GM08714 (cell line): ENCODE data around the gene SSBP3.

Experiments used
- H3K4me3 ChIP-seq: fragments of 200-500 bp; sonication (Bioruptor generic); 2 replicates; pipeline ENCODE4 v1.5.1; 2014; ENCODE audit warnings: mild to moderate bottlenecking, low read length, inconsistent platforms
- ZNF274 ChIP-seq: IDR thresholded peaks from 2 replicates; pipeline ENCODE4 v1.6.1; 2012; ENCODE audit warnings: mild to moderate bottlenecking, low read depth, low read length

Gene SSBP3

DNA sequence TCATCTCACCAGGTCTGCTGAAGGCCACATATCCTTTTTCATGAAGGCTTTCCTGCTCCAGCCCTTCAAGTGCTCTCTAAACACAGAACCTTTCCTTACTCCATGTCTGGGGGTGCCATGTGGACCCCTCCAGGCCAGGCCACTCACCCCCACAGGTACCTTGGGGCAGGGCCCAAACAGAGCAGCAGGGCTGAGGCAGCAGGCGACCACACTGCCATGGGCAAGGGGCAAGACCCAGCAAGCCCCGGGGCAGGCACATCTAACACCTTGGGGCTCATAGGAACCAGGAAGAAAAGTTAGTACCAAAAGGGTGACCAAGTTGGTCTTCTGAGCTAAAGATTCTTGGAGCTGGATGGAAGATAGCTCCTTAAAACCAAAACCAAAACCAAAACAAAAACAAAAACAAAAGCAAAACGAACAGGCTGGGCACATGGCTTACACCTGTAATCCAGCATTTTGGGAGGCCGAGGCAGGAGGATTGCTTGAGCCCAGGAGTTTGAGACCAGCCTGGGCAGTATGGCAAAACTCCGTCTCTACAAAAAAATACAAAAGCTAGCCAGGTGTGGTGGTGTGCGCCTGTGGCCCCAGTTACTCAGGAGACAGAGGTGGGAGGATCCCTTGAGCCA lies 142.5 kb downstream of the SSBP3 start:
- TF ChIP-seq ZNF274 = no peak
- H3K4me3 ChIP-seq = no peak overlapping the region

DNA sequence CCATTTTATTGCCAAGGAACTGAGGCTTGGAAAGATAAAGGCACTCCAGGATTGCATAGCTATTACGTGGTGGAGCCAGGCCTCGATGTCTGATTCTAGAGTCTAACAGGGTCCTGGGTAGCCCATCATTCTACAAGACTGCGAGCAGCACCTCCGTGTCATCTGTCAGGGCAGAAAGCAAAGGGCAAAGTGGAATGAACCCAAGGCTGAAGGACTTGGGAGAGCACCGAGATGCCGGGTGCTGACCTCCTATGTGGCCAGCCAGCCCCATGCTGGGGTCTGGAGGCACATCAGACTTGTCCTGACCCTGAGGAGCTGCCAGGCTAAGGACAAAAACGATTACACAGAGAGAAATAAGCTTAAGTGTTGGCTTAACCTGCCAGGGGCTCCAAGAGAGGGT lies 143.9 kb downstream of the SSBP3 start:
- TF ChIP-seq ZNF274 = no peak
- no peak overlapping the region for H3K4me3 ChIP-seq

DNA sequence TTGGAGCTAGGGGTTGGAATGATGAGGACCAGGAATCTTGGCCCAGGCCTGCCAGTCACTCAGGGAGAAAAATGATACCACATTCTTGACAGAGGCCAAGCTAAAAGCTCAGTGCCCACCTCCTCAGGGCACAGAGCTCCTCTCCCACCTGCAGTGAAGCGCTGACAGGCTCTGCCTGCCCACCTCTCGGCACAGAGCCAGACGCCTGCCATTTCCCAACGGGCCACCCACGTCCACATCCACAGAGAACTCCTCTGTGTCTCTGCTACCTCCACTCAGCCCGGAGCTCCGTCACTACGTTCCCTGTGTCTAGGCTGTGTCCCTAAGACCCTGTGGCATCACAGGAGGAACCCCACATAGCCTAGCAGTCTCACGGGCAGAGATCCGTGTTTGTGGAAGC lies 145.4 kb downstream of the SSBP3 start:
- H3K4me3 ChIP-seq = no peak overlapping the region
- no peak for TF ChIP-seq ZNF274

DNA sequence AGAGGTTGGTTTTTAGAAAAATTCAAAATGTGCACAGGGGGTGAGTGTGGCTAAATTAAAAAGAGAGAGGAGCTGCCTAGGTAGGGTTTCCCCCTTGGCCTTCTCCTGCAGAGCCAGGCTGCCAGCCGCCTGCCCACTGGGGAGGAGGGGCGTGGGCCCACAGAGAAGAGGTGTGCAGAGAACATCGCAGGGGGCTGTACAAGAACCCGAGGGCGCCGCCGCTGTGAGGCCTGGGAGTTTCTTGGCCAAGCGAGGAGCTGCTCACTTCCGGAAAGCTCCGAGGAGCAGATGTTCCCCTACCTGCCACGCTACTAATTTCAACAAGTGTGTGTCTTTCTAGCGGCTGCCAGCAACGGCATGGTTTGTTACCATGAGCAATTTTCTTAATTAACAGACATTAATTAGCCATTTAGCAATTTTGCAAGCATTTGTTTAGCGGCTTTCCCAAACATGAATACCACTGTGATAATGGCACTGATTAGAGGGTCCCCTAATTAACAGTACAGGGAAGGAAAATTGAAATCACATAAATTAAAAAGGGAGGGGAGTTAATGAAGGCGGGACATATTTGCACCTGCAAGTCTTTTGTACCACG lies 146.6 kb downstream of the SSBP3 start:
- no peak for TF ChIP-seq ZNF274
- H3K4me3 ChIP-seq = no peak overlapping the region

DNA sequence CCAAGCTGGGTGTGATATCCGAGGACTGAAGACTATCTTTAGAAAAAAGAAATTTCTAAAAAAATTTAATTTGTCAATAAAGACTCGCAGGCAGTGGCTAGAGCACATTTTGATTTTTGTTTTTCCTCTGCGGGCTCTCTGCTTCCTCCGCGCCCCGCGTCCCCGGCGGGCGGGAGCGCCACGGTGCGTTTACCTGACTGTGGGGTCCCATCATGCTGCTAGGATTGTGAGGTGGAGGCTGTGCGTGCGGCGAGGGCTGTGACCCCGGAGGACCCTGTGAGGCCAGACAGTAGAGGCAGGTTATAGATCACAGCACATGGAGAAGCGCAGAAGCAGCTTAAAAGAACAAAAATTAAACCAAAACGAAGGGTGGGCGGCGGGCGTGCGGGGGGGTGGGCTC lies 148.3 kb downstream of the SSBP3 start:
- H3K4me3 ChIP-seq = no peak overlapping the region
- no peak for TF ChIP-seq ZNF274

DNA sequence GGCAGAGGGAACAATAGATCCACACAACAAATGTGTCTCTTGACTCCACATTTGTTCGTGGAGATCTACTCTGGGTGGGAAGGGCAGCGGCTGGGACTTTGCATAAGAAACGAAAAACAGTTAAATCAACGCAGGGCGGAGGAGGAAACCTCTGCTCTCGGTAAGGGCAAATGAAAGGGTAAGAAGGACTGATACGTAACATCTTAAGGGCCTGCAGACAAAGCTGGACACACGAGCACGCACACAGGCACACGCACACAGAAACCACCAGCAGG lies 148.9 kb downstream of the SSBP3 start:
- no peak overlapping the region for H3K4me3 ChIP-seq
- TF ChIP-seq ZNF274 = no peak

DNA sequence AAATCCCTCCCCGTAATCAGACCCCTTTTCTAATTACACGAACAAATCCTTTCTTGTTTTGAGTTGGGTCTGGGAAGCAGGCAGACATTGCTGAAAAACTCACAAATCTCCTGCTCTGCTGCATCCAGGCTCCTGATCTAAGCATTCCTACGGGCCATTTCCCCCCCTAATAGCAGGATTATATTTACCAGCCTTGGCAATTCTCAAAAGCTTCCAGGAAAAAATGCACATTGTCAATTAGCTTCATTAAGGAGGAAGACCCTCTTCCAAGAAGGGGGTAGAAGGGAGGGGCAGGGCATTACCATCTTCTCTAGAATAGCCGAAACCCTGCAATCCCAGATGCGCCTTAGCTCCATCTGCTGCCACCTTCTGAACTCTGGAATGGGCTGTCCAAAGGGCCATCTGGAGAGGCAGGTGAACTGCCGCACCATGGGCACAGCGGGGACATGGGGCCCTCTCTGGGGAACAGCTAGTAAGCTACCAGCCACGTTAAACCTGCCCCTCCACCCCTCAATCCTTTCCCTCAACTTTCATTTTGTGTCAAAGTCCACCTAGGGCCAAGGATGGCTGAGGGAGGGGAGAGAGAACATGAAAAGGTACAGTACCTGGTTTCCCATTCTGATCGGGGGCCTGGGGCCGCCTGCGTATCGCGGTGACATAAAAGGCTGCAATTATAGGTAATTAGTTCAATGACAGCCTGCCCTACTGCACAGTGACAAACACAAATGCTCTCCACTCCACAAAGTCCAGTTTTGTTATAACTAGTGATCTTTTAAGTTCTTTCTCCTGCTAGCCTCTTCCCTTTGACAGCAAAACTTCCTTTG lies 149.5 kb downstream of the SSBP3 start:
- H3K4me3 ChIP-seq = no peak overlapping the region
- no peak for TF ChIP-seq ZNF274

DNA sequence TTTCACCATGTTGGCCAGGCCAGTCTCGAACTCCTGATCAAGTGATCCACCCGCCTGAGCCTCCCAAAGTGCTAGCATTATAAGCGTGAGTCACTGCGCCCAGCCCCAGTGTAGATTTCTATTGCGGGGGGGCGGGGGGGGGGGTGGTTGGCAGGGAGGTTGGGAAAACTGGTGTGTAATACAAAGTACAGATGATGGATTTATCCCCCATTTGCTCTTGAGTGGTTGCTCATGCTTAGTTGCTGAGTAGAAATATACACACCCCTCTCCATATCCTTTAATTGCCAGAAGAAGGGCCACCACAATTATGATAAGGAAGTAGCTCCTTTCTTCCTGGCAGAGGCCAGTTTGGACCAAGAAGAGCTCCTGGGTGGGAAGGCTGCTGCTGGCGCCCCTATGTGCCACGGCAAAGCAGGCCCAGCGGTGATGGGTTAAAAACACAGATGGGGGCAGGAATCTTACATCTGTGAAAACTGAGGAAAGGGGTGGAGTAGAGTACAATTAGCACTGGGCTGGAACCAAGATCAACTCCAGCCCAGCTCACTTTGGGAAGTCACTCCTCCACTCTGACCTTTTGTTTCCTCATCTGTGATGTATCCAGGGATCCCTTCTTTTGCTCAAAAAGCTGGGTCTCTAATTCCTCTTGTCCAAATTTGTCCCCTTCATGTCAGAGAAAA lies 151.0 kb downstream of the SSBP3 start:
- TF ChIP-seq ZNF274 = no peak

DNA sequence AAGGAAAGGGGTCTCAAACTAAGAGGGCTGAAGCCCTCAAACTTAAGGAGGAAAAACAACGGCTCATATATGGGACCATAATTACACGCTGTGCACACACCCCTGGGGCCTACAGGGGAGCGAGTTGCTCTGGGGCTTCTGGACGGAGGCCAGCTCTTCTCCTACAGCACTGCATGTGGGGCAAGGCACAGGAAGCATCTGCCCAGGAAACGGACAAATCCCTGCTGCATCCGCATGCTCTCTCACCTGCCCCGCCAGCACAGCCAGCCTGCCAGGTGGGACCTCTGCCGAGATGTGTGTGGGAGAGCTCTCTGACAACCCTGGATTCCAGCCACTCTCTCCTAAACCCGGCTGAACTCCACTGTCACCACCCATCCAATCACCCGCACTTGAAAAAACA lies 152.1 kb downstream of the SSBP3 start:
- no peak for TF ChIP-seq ZNF274
- H3K4me3 ChIP-seq = no peak overlapping the region

More for the DNA sequence above, 151.0 kb downstream of the SSBP3 start:
- no peak overlapping the region for H3K4me3 ChIP-seq

DNA sequence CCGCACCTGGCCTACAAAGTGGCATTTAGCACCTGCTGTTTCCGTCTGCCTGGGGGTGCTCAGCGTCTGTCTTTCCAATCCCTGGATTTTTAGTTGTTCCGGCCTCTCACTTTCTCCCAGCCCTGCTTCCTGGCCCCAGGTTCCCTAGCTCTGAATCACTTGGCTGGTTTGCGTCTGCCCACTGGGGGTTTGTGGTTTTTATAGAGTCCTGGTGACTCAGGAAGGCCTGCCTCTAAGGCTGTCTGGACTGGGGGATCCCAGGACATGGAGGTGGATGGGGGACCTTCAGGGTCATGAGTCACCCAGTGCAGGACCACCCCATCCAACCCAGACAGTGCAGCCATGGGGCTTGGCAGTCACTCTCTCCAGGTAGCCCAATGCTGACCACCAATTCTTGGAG lies 152.7 kb downstream of the SSBP3 start:
- H3K4me3 ChIP-seq = no peak overlapping the region
- no peak for TF ChIP-seq ZNF274

DNA sequence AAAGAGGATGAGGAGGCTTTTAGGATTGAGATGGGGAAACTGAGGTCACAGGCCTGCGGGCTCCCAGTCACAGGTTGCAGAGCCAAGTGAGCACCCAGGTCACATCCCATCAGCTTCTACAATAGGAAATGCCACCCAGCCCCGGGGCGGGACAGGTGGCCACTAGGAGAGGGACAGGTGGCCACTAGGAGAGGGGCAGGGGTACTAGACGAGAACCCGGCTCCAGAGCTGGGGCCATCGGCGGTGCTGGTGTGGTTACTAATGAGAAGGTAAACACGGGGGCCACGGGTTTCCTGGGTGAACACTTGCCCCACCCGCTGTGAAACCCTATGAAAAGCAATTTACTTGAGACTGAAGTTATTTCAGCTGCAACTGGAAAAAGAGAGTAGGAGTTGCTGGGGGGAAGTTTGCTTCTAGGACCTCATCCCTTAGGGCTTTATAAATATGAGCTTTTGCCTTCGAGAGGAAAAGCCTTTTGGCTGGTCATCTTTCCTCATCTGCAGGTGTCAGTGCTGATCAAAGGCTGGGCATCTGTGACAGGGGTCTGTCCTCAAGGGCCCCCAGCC lies 153.7 kb downstream of the SSBP3 start:
- no peak overlapping the region for H3K4me3 ChIP-seq
- no peak for TF ChIP-seq ZNF274

DNA sequence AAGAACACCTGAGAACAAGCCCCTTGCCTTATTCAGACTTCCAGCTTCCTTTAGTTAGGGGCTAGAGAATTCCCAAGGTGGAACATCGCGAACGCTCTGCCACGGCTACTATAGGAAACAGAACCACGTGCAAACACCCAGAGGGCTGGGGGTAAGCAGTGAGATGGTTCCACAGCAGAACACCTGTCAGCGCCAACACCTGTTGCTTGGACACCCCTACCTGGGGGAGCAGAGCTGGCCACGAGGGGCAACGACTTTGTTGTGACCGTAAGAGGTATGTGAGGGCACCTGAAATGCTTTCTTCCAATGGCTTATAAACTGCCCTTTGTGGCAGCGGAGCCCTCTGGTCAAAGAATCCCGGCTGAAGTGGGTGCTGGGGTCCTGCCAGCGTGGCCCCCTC lies 155.5 kb downstream of the SSBP3 start:
- H3K4me3 ChIP-seq = no peak overlapping the region
- TF ChIP-seq ZNF274 = no peak

DNA sequence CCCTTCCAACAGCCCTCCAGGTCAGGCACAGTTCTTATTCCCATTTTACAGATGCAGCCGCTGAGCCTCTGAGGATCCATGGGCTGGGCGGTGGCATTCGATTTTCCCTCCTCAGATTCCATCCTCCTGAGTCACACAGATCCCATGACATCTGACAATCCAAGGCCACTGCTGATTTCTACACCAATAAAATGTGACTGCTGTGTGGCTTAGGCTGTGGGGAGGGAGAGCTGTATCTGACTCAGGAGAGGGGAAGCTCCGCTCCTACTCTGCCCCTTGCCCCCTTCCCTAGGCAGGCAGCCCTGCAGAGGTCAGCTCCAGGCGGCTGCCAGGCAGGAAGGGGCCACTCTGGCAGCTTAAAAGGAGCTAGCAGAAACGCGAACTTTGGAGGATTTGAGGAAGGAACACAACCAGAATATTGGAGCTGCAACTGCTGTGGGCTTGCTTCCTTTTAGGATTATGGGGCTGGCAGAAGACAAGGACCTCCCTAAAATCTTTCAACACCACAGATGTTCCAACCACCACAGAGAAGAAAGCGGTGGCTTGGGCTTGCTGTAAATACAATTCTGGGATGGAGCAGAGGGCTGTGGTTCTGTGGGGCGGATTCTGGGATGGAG lies 156.3 kb downstream of the SSBP3 start:
- H3K4me3 ChIP-seq = no peak overlapping the region
- TF ChIP-seq ZNF274 = no peak

DNA sequence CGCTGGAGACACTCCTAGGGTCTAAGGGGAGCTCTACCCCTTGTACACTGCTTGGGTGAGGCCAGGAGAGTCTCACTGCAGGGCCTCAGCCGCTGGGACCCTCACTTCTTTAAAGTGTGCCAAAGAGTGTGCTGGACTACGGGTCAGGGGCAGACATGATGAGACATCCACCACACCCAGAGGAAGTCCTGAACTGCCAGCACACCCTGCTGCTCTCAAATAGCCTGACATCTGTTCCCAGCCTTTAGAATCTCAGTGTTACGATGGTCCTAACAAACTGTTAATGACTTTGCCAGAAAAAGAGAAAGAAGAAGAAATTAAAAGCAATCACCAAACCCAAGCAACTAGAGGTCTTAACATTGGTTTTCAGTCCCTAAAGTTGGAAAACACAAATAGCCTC lies 157.2 kb downstream of the SSBP3 start:
- TF ChIP-seq ZNF274 = no peak

More for the DNA sequence above, 157.2 kb downstream of the SSBP3 start:
- no peak overlapping the region for H3K4me3 ChIP-seq
